BLaER1 (cell line): ENCODE results near the gene VIPR2.
"Not testable (repeated sequence)": the region's sequence is repeated elsewhere in the genome, so short reads cannot be mapped to it uniquely, and the experiment has no call there.

ENCODE experiments used
- H3K27ac ChIP-seq: shearing (Covaris generic); formaldehyde crosslinking; 2 replicates; pipeline ENCODE4 v1.8.1; 2022
- H3K27me3 ChIP-seq: shearing (Covaris generic); formaldehyde crosslinking; 2 replicates; pipeline ENCODE4 v1.8.1; 2022
- H3K36me3 ChIP-seq: shearing (Covaris generic); formaldehyde crosslinking; 2 replicates; pipeline ENCODE4 v1.8.1; 2022
- H3K4me1 ChIP-seq: shearing (Covaris generic); formaldehyde crosslinking; 2 replicates; pipeline ENCODE4 v1.8.1; 2022
- H3K4me2 ChIP-seq: shearing (Covaris generic); formaldehyde crosslinking; 2 replicates; pipeline ENCODE4 v1.8.1; 2022
- H3K4me3 ChIP-seq: shearing (Covaris generic); formaldehyde crosslinking; 2 replicates; pipeline ENCODE4 v1.8.1; 2022
- H3K9ac ChIP-seq: shearing (Covaris generic); formaldehyde crosslinking; 2 replicates; pipeline ENCODE4 v1.8.1; 2022
- H3K9me3 ChIP-seq: shearing (Covaris generic); formaldehyde crosslinking; 2 replicates; pipeline ENCODE4 v1.8.1; 2022
- H4K20me1 ChIP-seq: shearing (Covaris generic); formaldehyde crosslinking; 2 replicates; pipeline ENCODE4 v1.8.1; 2022
- Cebpa-rat ChIP-seq: shearing (Covaris generic); IDR thresholded peaks from 2 replicates; pipeline ENCODE4 v1.8.1; 2022

Gene VIPR2

DNA sequence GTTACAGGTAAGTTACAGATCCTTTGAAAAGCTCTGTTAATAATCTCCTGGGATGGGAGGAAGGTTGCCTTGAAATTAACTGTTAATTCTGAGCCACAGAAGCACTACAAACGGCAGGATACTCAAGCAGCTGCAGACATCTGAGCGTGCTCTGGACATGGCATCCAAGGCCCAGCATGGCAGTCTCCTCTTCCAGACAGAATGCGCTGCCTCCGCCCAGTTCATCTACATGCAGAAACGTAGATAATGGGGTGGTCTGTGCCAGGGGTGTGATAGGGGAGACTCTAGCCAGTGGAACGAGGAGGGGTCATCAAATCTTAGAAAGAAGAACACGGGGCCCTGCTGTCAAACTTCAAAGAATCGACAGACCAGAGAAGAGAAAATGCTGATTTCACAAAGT, 13.8 kb downstream of the VIPR2 start:
- no peak for TF ChIP-seq Cebpa-rat
- Histone ChIP-seq H3K27ac (no peak overlapping the region), H3K4me2 (no peak overlapping the region), H3K36me3 (no peaks in the 10 kb centered on the region), H4K20me1 (no peaks in the 10 kb centered on the region), H3K4me3 (no peak overlapping the region), H3K9ac (no peak overlapping the region), H3K27me3 (no peaks in the 10 kb centered on the region), H3K9me3 (no peaks in the 10 kb centered on the region), H3K4me1 (no peaks in the 10 kb centered on the region)

DNA sequence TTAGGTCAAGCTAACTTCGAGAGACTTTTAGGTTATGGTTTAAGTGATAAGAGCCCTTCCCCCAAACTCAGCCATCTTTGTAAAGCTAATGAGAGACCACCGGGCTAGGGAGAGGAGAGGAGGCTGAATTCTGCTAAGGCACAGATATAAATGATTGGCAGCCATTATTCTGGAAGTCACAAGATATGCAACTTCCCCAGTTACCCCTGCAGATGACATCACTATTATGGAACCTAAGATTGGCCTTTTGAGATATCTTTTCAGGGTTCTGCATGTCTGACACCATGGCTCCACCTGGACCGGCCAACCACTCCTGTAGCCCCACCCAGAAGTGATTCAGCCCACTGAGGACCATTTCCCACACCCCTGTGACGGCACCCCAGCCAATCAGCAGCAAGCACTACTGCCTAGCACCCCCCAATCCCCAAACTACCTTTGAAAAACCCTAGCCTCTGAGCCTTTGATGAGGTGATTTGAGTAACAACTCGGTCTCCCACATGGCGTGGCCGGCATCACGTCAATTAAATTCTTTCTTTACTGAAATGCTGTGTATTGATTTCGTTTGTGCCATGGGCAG, 14.4 kb downstream of the VIPR2 start:
- Histone ChIP-seq H3K4me3 (no peak overlapping the region), H3K36me3 (no peaks in the 10 kb centered on the region), H3K9ac (no peak overlapping the region), H3K9me3 (no peaks in the 10 kb centered on the region), H3K4me2 (no peak overlapping the region), H3K4me1 (no peaks in the 10 kb centered on the region), H3K27me3 (no peaks in the 10 kb centered on the region), H3K27ac (no peak overlapping the region), H4K20me1 (no peaks in the 10 kb centered on the region)
- no peak for TF ChIP-seq Cebpa-rat

DNA sequence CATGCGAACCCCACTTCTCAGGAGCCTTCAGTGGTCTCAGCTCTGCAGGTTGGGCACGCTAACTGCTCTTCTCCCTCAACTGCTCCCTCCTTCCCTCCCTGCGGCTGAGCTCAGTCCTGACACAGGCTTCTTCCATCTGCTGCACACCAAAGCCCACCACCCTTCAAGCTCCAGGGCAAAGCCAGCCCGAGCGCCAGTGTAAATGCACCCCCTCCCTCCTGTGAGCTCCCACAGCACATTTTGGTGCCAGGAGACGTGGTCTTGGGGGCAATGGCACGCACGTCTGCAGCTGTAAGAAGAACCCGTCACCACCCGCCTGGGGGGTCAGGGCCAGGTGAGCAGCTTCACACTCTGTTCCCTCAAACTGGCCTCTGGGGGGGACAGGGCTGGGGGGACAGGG, 15.9 kb downstream of the VIPR2 start:
- Histone ChIP-seq H3K4me2 (no peak overlapping the region), H3K27me3 (no peaks in the 10 kb centered on the region), H3K9me3 (no peaks in the 10 kb centered on the region), H4K20me1 (no peaks in the 10 kb centered on the region), H3K36me3 (no peaks in the 10 kb centered on the region), H3K4me1 (no peaks in the 10 kb centered on the region), H3K4me3 (no peak overlapping the region), H3K27ac (no peak overlapping the region), H3K9ac (no peak overlapping the region)
- no peak for TF ChIP-seq Cebpa-rat

DNA sequence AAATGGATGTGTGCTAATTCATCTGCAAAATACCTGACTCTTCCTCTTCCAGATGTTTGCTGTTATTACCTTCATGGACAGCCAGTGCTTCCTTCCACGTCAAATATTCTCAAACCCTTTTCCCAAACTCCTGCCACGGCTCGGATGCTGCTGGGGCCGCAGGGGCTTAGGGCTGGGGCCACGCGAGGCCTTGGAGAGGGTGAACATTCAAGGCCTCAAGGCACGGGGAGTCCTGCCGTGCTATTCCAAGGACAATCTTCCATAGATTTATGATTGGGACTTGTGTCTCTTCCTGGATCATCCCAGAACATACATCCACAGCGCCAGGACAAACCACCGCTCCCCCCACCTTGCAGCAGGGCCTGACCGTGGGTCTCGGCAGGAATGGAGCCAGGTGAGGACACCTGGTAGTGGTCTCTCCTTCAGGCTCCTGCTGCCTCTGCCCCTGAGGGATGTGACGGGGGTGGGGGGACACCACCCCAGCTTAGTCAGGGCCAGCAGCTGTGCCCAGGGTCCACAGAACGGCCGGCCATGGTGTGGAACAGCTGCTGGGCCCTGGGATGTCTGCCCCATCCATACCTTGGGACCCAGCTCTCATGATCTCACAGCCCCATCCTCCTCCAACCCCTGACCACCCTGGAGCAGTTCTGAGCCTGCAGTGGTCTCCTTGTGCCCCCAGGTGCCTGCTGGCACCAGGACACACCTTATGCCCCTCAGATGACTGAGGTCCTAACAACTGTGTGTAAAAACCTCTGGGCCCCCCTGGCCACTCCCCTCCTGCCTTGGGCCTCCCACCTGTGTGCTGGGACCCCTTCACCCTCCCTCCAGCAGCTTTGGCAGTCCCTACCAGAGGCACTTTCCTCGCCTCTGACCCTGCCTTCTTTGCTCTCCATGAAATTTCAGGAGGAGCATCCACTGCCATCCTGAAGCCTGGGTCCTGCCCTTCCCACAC, 16.7 kb downstream of the VIPR2 start:
- H3K36me3 ChIP-seq = no peaks in the 10 kb centered on the region
- H3K27me3 ChIP-seq = no peaks in the 10 kb centered on the region
- no peak overlapping the region for H3K27ac ChIP-seq
- H3K9me3 ChIP-seq = no peaks in the 10 kb centered on the region
- no peaks in the 10 kb centered on the region for H3K4me1 ChIP-seq
- H3K9ac ChIP-seq = no peak overlapping the region
- no peak overlapping the region for H3K4me3 ChIP-seq
- no peaks in the 10 kb centered on the region for H4K20me1 ChIP-seq
- no peak for TF ChIP-seq Cebpa-rat
- no peak overlapping the region for H3K4me2 ChIP-seq

DNA sequence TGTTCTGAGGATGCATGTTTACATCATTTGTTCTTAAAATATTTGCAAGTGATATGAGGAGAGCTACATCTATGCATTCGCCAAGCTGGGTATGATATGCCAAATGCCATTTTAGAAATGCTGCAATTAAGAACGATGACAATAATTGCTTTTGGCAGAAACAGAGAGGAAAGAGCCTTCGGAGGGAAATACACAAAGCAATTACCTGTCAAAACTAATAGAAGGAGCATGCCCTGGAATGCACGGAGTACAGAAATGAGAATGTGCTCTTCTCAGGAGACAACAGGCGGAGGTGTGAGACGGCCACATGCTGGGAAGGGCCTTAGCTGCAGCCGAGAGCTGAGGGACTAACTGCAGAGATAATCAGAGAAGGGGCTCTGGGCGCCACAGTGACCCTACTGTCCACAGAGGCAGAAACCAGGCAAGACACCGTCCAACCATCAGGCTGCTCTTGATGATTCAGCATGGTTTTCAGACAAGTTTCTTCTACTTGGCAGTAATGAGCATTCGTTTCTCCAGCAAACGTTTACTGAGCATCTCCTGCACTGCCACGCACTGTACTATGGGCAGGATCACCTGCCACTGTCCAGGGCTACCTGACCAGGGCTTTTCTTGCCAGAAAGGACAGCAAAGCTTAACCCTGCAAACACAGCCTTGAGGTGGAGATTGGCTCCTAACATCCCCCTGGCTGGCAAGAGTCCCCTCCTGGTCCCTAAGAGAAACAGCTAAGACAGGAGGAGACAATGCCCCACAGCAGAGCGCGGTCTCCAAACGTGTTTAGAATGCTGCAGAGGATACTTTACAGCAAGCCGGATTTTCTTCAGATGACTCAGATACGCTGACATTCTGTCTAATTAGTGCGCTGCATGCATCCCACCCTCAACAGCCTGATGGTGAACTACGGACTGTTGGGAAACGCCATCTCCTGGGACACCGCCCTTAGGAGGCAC, 18.1 kb downstream of the VIPR2 start:
- H3K9ac ChIP-seq = no peak overlapping the region
- H3K36me3 ChIP-seq = no peaks in the 10 kb centered on the region
- TF ChIP-seq Cebpa-rat = no peak
- H4K20me1 ChIP-seq = no peaks in the 10 kb centered on the region
- no peaks in the 10 kb centered on the region for H3K9me3 ChIP-seq
- no peaks in the 10 kb centered on the region for H3K27me3 ChIP-seq
- no peak overlapping the region for H3K27ac ChIP-seq
- no peak overlapping the region for H3K4me2 ChIP-seq
- no peak overlapping the region for H3K4me3 ChIP-seq
- no peaks in the 10 kb centered on the region for H3K4me1 ChIP-seq

DNA sequence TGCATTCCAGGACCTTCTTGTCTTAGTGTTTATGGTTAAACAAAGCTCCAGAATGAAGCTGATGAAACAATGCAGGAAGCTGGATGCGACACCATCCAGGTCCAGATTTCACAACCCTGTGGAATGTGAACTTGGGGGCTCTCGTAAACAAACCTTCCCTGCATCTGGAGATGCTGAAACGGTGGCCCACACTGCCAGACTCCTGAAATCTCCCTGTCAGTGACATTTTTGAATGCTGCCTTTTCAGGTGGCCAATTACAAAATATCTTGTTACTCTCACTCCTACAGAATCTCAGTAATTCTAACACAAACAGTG, 18.8 kb downstream of the VIPR2 start:
- no peak overlapping the region for H3K27ac ChIP-seq
- no peaks in the 10 kb centered on the region for H3K4me1 ChIP-seq
- no peaks in the 10 kb centered on the region for H4K20me1 ChIP-seq
- H3K36me3 ChIP-seq = no peaks in the 10 kb centered on the region
- H3K9me3 ChIP-seq = no peaks in the 10 kb centered on the region
- H3K4me3 ChIP-seq = no peak overlapping the region
- no peak overlapping the region for H3K4me2 ChIP-seq
- H3K27me3 ChIP-seq = no peaks in the 10 kb centered on the region
- no peak overlapping the region for H3K9ac ChIP-seq
- TF ChIP-seq Cebpa-rat = no peak

DNA sequence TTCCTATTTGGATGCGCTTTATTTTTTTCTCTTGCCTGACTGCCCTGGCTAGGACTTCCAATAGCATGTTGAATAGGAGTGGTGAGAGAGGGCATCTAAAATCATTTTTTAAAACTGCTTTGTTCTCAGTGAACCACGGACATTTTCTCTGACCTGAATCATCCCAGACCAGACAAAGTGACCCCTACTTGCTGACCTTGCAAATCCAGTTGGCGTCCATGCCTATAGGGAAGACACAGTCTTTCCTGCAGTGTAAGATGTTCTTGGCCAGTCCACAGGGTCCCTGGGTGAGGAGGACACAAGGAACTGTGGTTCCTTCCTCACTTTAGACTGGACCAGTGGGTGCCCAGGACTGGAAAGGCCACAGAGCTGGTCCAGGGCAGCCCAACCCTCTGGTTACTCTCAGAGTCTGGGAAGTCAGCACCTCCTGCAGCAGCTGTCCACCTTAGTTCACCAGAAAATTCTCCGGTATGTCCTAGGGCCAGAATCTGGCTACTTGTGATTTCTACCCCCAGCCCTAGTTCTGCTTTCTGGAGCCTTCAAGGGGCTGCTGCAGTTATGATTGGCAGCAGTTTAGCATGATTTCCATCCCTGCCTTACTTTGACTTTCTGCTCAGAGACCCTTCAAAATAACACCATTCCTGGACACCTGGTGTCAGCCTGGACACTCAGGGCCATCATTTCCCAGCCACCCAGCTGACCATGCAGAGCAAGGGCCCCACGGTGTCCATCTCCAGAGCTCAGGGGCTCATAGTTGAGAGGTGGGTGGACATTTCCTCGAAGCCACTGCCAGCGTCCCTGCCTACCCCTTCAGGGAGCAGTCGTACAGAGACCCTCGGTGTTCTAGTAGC, 19.3 kb downstream of the VIPR2 start:
- Histone ChIP-seq H3K27ac (no peak overlapping the region), H3K27me3 (no peaks in the 10 kb centered on the region), H3K4me1 (no peaks in the 10 kb centered on the region), H3K9ac (no peak overlapping the region), H3K36me3 (no peaks in the 10 kb centered on the region), H3K9me3 (no peaks in the 10 kb centered on the region), H3K4me2 (no peak overlapping the region), H3K4me3 (no peak overlapping the region), H4K20me1 (no peaks in the 10 kb centered on the region)
- no peak for TF ChIP-seq Cebpa-rat

DNA sequence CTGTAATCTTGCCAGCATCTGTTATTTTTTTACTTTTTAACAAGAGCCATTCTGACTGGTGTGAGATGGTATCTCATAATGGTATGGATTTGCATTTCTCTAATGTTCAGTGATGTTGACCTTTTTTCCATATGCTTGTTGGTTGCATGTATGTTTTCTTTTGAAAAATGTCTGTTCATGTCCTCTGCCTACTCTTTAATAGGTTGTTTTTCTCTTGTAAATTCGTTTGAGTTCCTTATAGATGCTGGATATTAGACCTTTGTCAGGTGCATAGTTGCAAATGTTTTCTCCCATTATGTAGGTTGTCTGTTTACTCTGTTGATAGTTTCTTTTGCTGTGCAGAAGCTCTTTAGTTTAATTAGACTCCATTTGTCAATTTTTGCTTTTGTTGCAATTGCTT, 20.9 kb downstream of the VIPR2 start:
- not testable (repeated sequence) for H3K27ac ChIP-seq, H3K27me3 ChIP-seq, H3K9ac ChIP-seq

DNA sequence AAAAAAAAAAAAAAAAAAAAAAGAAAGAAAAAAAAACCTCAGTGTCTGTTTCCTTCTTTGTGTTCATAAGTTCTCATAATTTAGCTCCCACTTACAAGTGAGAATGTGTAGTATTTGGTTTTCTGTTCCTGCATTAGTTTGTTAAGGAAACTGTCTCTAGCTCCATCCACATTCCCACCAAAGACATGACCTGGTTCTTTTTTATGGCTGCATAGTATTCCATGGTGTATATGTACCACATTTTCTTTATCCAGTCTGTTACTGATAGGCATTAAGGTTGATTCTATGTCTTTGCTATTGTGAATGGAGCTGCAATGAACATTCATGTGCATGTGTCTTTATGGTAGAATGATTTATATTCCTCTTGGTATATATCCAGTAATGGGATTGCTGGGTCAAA, 21.4 kb downstream of the VIPR2 start:
- not testable (repeated sequence) for H3K4me1 ChIP-seq, H3K36me3 ChIP-seq, H3K27ac ChIP-seq, H3K9me3 ChIP-seq, H3K9ac ChIP-seq, H4K20me1 ChIP-seq, H3K4me2 ChIP-seq, H3K27me3 ChIP-seq, H3K4me3 ChIP-seq

More for the DNA sequence above, 20.9 kb downstream of the VIPR2 start:
- not testable (repeated sequence) for H3K9me3 ChIP-seq, H3K4me2 ChIP-seq, H3K4me1 ChIP-seq, H3K4me3 ChIP-seq, H4K20me1 ChIP-seq, H3K36me3 ChIP-seq
